Activated T-cell treated with anti-CD3 and anti-CD28 coated beads, Interleukin-2, amount 50 U/mL, for 4 hours (primary cell): ENCODE measurements around the gene IL31. TPM values are rescaled to one million over a fixed set of nuclear protein-coding genes. Genes with fewer than 3 reads are reported as not detected.

ENCODE experiments used
- ATAC-seq, 2 donors: fragments of 200-7000 bp; cut with Tn5 transposase; one replicate each; pipeline ENCODE4 v1.10.0; 2021
- DNase-seq: peaks from one replicate; pipeline ENCODE4 v3.0.0-alpha.2; 2020
- H3K27me3 Mint-ChIP-seq: one replicate; pipeline ENCODE4 v1.8.0; 2021; ENCODE audit warnings: low read depth, mixed read lengths
- H3K36me3 Mint-ChIP-seq: one replicate; pipeline ENCODE4 v1.8.0; 2022; ENCODE audit warnings: mixed read lengths; ENCODE audit not compliant: insufficient read depth
- H3K4me1 Mint-ChIP-seq: one replicate; pipeline ENCODE4 v1.8.0; 2021; ENCODE audit warnings: low read depth, mixed read lengths
- H3K4me3 Mint-ChIP-seq: one replicate; pipeline ENCODE4 v1.8.0; 2021; ENCODE audit warnings: mild to moderate bottlenecking, moderate library complexity, mixed read lengths
- H3K9me3 Mint-ChIP-seq: one replicate; pipeline ENCODE4 v1.8.0; 2021; ENCODE audit warnings: mixed read lengths
- total RNA-seq, 3 donors: library from RNA; stranded (reverse); gene quantifications; one replicate each; pipeline ENCODE4 v1.2.1, GENCODE V29; 2021

Gene IL31
- total RNA-seq, 3 donors from 2014 or later = 3.1 to 31.4 (median 5.3) TPM

- Mint-ChIP-seq H3K9me3 (no peaks in the 10 kb centered on the region), H3K4me3 (no peak overlapping the region), H3K27me3 (no peaks in the 10 kb centered on the region), H3K4me1 (no peaks in the 10 kb centered on the region), H3K36me3 (peaks cover 28% of the 10 kb centered on the region)
- no peak for DNase-seq
- ATAC-seq = peak; percentile 35 to 46
Observed at GRCh38 chr12:122137681-122138080, 36.3 kb downstream of the IL31 start.

GRCh38 chr12:122137229-122137628 lies 36.8 kb downstream of the IL31 start:
- no peak overlapping the region for H3K4me3 Mint-ChIP-seq
- DNase-seq = no peak
- no peaks in the 10 kb centered on the region for H3K9me3 Mint-ChIP-seq
- H3K4me1 Mint-ChIP-seq = no peaks in the 10 kb centered on the region
- H3K27me3 Mint-ChIP-seq = no peaks in the 10 kb centered on the region
- peaks cover 25% of the 10 kb centered on the region for H3K36me3 Mint-ChIP-seq
- no peak for ATAC-seq

DNA sequence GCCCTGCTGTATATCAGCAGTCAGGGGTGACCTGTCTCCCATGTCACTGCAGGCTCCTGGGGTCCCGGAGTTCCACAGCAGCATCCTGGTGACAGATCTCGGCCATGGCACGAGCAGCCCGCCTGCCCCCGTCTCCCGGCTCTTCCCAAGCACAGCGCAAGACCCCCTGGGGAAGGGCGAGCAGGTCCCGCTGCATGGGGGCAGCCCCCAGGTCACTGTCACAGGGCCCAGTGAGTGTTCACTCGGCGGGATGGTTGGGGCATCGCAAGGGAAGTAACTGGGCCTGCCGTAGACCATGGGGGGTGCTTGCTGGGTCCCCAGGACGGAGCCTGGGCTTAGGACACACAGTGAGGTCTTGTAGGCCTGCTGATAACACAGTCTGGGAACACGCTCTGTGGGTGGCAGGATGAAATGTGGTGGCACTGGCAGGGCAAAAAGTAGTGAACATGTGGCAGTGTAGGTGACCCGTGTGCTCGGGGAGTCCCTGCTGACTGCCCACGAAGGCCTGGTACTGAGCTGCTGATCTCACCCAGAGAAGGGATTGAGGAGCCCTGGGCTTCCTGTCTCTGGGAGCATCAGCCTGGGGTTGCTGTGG lies 38.5 kb downstream of the IL31 start:
- DNase-seq (no peak), ATAC-seq (no peak)
- Mint-ChIP-seq H3K36me3 (peaks cover 28% of the 10 kb centered on the region), H3K4me1 (no peaks in the 10 kb centered on the region), H3K27me3 (no peaks in the 10 kb centered on the region), H3K4me3 (no peak overlapping the region), H3K9me3 (no peaks in the 10 kb centered on the region)

DNA sequence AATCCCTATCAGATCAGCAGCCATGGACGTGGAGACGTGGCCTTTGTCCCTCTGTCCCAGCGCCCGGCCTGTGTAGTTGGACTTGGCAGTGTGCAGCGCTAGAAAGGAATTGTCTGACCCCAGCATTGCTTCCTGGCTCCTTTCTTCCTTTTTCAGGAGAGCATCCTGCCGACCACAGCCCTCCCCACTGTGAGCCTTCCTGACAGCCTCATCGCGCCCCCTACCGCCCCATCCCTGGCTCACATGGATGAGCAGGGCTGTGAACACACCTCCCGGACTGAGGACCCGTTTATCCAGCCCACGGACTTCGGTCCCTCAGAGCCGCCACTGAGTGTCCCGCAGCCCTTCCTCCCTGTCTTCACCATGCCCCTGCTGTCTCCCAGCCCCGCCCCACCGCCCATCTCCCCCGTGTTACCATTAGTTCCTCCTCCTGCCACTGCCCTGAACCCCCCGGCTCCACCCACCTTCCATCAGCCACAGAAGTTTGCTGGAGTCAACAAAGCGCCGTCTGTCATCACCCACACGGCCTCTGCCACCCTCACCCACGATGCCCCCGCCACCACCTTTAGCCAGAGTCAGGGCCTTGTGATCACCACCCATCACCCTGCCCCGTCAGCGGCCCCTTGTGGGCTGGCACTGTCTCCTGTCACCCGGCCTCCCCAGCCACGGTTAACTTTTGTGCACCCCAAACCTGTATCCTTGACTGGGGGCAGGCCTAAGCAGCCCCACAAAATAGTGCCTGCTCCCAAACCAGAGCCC lies 40.6 kb downstream of the IL31 start:
- Mint-ChIP-seq H3K36me3 (peaks cover 21% of the 10 kb centered on the region), H3K9me3 (no peaks in the 10 kb centered on the region), H3K27me3 (no peaks in the 10 kb centered on the region), H3K4me1 (no peaks in the 10 kb centered on the region), H3K4me3 (no peak overlapping the region)
- ATAC-seq = no peak
- no peak for DNase-seq

DNA sequence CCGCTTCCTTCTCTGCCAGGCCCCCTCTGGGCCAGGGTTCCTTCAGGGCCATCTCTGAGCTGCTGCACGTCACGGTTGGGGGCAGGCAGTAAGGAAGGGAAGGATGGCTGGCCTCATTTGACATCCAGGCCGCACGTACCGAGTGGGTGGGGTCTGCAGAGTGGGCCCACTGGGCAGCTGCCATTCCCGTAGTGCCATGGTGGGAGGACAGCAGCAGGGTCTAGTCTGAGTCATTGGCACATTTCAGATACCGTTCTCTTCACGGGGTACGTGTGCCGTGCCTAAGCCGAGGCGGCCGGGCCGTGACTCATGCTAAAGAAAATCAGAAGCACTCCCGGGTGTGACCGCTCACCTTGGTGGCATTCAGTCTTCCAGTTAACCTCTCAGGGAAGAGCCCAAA lies 43.9 kb downstream of the IL31 start:
- no peak for DNase-seq
- Mint-ChIP-seq H3K4me1 (peaks cover 3% of the 10 kb centered on the region), H3K27me3 (no peaks in the 10 kb centered on the region), H3K9me3 (no peaks in the 10 kb centered on the region), H3K4me3 (no peak overlapping the region), H3K36me3 (peaks cover 23% of the 10 kb centered on the region)
- no peak for ATAC-seq

DNA sequence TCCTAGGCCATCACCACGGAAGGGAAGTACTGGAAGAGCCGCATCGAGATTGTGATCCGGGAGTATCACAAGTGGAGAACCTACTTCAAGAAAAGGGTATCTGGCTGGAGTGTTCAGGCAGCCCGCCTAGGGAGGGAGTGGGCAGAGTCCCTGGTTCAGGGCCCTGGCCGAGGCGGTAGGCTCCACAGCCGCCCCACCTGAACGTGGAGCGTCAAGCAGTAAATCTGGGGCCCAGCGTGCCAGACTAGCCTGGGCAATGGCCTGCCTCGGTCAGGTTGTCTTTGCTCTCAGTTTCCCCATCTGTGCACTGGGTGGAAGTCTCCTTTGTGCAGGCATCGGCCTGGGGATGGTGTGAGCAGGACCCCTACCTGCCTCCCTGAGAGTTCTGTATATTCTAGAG lies 44.9 kb downstream of the IL31 start:
- Mint-ChIP-seq H3K4me1 (peaks cover 3% of the 10 kb centered on the region), H3K36me3 (peaks cover 19% of the 10 kb centered on the region), H3K4me3 (no peak overlapping the region), H3K27me3 (no peaks in the 10 kb centered on the region), H3K9me3 (no peaks in the 10 kb centered on the region)
- DNase-seq (no peak), ATAC-seq (no peak)

DNA sequence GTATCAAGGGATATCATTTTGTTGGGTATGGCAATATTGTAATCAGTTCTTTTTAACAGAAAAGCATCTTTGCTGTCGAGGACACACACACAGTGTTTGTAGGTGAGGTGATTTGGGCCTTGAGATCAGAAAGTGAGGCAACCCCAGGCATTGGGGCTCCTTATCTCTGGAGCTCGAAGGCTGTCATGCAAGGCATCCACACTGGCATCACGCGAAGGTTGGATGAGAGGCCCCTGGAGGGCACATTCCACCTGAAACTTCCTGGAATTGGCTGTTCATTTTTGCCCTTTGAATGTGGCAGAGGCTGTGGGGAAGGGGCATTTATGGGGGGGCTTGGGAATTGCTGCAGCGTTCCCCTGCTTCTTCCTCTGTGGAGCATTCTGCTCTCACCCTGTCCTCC lies 45.5 kb downstream of the IL31 start:
- Mint-ChIP-seq H3K36me3 (peaks cover 12% of the 10 kb centered on the region), H3K27me3 (no peaks in the 10 kb centered on the region), H3K4me3 (no peak overlapping the region), H3K4me1 (peaks cover 6% of the 10 kb centered on the region), H3K9me3 (no peaks in the 10 kb centered on the region)
- ATAC-seq (no peak), DNase-seq (no peak)

GRCh38 chr12:122127839-122128238 lies 46.2 kb downstream of the IL31 start:
- Mint-ChIP-seq H3K9me3 (no peaks in the 10 kb centered on the region), H3K4me1 (peaks cover 12% of the 10 kb centered on the region), H3K27me3 (no peaks in the 10 kb centered on the region), H3K4me3 (no peak overlapping the region), H3K36me3 (peaks cover 10% of the 10 kb centered on the region)
- DNase-seq (no peak), ATAC-seq (no peak)

GRCh38 chr12:122126713-122127597 lies 47.1 kb downstream of the IL31 start:
- DNase-seq = no peak
- no peak for ATAC-seq
- Mint-ChIP-seq H3K4me1 (peaks cover 17% of the 10 kb centered on the region), H3K27me3 (no peaks in the 10 kb centered on the region), H3K36me3 (peaks cover 8% of the 10 kb centered on the region), H3K9me3 (no peaks in the 10 kb centered on the region), H3K4me3 (no peak overlapping the region)

- Mint-ChIP-seq H3K4me1 (peaks cover 24% of the 10 kb centered on the region), H3K27me3 (no peaks in the 10 kb centered on the region), H3K4me3 (no peak overlapping the region), H3K36me3 (peaks cover 8% of the 10 kb centered on the region), H3K9me3 (no peaks in the 10 kb centered on the region)
- DNase-seq (no peak), ATAC-seq (no peak)
Observed at GRCh38 chr12:122126342-122126635, 47.7 kb downstream of the IL31 start.

- Mint-ChIP-seq H3K4me3 (no peak overlapping the region), H3K4me1 (peaks cover 25% of the 10 kb centered on the region)
- DNase-seq = no peak
Observed at GRCh38 chr12:122125452-122126341, 48.3 kb downstream of the IL31 start.

GRCh38 chr12:122124370-122124769 lies 49.7 kb downstream of the IL31 start:
- Mint-ChIP-seq H3K4me3 (no peak overlapping the region), H3K27me3 (no peaks in the 10 kb centered on the region), H3K36me3 (peaks cover 4% of the 10 kb centered on the region), H3K4me1 (peaks cover 32% of the 10 kb centered on the region), H3K9me3 (no peaks in the 10 kb centered on the region)
- ATAC-seq = no peak
- no peak for DNase-seq

More at GRCh38 chr12:122125452-122126341, 48.3 kb downstream of the IL31 start:
- Mint-ChIP-seq H3K9me3 (no peaks in the 10 kb centered on the region), H3K27me3 (no peaks in the 10 kb centered on the region), H3K36me3 (peaks cover 4% of the 10 kb centered on the region)
- ATAC-seq = no peak

DNA sequence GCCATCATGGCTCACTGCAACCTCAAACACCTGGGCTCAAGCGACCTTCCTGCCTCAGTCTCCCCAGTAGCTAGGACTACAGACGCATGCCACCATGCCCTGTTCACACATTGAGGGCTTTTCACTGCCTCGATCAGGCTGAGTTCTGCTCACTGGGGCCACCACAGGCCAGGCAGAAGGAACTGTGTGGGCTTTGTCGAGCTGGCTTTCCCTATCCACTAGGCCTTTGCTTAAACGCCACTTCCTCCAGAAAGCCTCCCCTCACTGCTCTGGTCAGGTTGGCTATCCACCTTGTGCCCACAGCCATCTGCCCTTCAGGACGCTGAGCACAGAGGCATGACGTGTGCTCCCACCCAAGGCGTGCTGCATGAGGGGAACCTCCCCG lies 50.3 kb downstream of the IL31 start:
- DNase-seq (no peak), ATAC-seq (no peak)
- Mint-ChIP-seq H3K36me3 (peaks cover 4% of the 10 kb centered on the region), H3K4me3 (no peak overlapping the region), H3K4me1 (peaks cover 32% of the 10 kb centered on the region), H3K27me3 (no peaks in the 10 kb centered on the region), H3K9me3 (no peaks in the 10 kb centered on the region)
